D721Med (cell line): Measurements from ENCODE around the gene CBX1.
"Not testable (repeated sequence)": the region's sequence is repeated elsewhere in the genome, so short reads cannot be mapped to it uniquely, and the experiment has no call there.

Source experiments
- DNase-seq: peaks from one replicate; pipeline ENCODE4 v3.0.0; 2011; ENCODE audit warnings: low spot score; ENCODE audit not compliant: insufficient read length
- FAIRE-seq: peaks from 2 replicates; lab custom pipeline; 2011; peaks lifted over from hg19 to GRCh38; lab: Jason Lieb, UNC
- CTCF ChIP-seq: IDR thresholded peaks from 2 replicates; pipeline ENCODE4 v1.5.1; 2012; ENCODE audit warnings: mild to moderate bottlenecking, control low read depth; ENCODE audit not compliant: insufficient read depth; ENCODE audit errors: missing control alignments

CBX1 gene

GRCh38 chr17:48043176-48043575, 58.1 kb downstream of the CBX1 start:
- peak; percentile 12 for DNase-seq
- no peak for FAIRE-seq
- no peak for TF ChIP-seq CTCF

GRCh38 chr17:48038687-48039086, 62.6 kb downstream of the CBX1 start:
- DNase-seq (no peak), FAIRE-seq (no peak)
- no peak for TF ChIP-seq CTCF

GRCh38 chr17:48037838-48038323, 63.4 kb downstream of the CBX1 start:
- TF ChIP-seq CTCF: no peak
- FAIRE-seq (no peak), DNase-seq (no peak)

- no peak for FAIRE-seq
- DNase-seq: no peak
- no peak for TF ChIP-seq CTCF
Measured at GRCh38 chr17:48037036-48037837, 64.0 kb downstream of the CBX1 start, which contains the start of gene COPZ2. Gene COPZ2, minus strand, starts transcription at chr17:48037797. Its CDS starts 20 bp downstream, at chr17:48037777.

GRCh38 chr17:48036693-48037035, 64.6 kb downstream of the CBX1 start:
- TF ChIP-seq CTCF: no peak
- DNase-seq (no peak), FAIRE-seq (no peak)

- DNase-seq, FAIRE-seq: not testable (repeated sequence)
Measured at GRCh38 chr17:48034734-48035133, 66.5 kb downstream of the CBX1 start.

DNA sequence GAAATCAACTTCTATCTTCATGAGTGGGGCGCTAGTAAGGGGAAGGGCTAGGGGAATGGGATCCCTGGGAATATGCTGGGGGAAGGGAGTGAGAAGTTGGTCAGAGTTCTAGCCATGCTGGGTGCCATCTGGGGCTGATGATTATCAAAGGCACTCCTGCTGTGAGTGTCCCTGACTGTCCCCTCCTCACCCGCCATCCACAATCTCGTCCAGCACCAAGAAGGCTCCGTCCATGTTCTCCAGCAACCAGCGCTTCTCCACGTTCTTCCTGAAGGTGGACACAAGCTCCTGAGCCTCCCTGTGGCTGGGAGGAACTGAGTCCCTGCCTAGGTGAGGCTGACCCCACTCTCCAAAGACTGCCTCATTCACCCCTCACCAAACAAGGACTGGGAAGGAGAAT, 69.3 kb downstream of the CBX1 start:
- FAIRE-seq (no peak), DNase-seq (no peak)
- TF ChIP-seq CTCF: no peak

DNA sequence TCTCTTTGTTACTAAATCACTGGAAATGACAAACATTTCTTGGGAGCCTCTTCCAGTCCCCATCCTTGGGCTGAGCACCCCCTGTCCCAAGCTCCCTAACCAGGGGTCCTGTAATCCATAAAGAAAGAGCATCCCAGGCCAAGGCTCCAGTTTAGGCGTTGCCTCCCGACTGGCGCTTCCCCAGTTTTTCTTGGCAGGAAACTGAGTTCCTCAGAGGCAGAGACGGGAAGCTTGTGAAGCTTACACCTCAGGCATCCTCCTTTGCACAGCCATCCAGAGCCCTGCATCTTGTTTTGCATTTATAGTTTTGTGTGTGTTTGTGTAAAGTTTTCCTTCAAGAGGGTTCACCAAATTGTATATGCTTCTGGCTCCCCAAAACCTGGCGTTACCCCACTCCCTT, 70.7 kb downstream of the CBX1 start:
- TF ChIP-seq CTCF: no peak
- no peak for FAIRE-seq
- DNase-seq: no peak
